Activated CD4-positive, alpha-beta memory T cell treated with anti-CD3 and anti-CD28 coated beads for 36 hours (primary cell): ENCODE measurements around the gene KIF20B. TPM values are rescaled to one million over a fixed set of nuclear protein-coding genes. Genes with fewer than 3 reads are reported as not detected.
"Not testable (repeated sequence)": the region's sequence is repeated elsewhere in the genome, so short reads cannot be mapped to it uniquely, and the experiment has no call there.

Experiments
- CTCF ChIA-PET: fragments of 350-600 bp; sonication (Branson Sonifier 250); formaldehyde crosslinking; loops from one replicate; lab custom pipeline; 2021; ENCODE audit warnings: antibody characterized with exemption, inconsistent platforms; lab: Charles Lee
- POLR2A ChIA-PET: fragments of 350-600 bp; sonication (Branson Sonifier 250); formaldehyde crosslinking; loops from one replicate; lab custom pipeline; 2021; ENCODE audit warnings: antibody characterized with exemption; lab: Charles Lee
- DNase-seq: peaks from one replicate; pipeline ENCODE4 v3.0.0-alpha.2; 2020
- H3K27ac Mint-ChIP-seq: one replicate; pipeline ENCODE4 v1.8.0; 2021; ENCODE audit warnings: mixed read lengths
- H3K27me3 Mint-ChIP-seq: one replicate; pipeline ENCODE4 v1.8.0; 2021; ENCODE audit warnings: mixed read lengths
- H3K36me3 Mint-ChIP-seq: one replicate; pipeline ENCODE4 v1.8.0; 2021; ENCODE audit warnings: mixed read lengths
- H3K4me1 Mint-ChIP-seq: one replicate; pipeline ENCODE4 v1.8.0; 2021; ENCODE audit warnings: low read depth, mixed read lengths
- H3K4me3 Mint-ChIP-seq: one replicate; pipeline ENCODE4 v1.8.0; 2021; ENCODE audit warnings: mild to moderate bottlenecking, mixed read lengths
- H3K9me3 Mint-ChIP-seq: one replicate; pipeline ENCODE4 v1.8.0; 2021; ENCODE audit warnings: mixed read lengths
- intact Hi-C: fragments of 100-400 bp; cut with micrococcal nuclease; formaldehyde crosslinking; loops from one replicate; pipeline ENCODE4 v1.15.1; 2023
- total RNA-seq, 2 experiments: library from RNA; stranded (reverse); gene quantifications; one replicate each; pipeline ENCODE4 v1.2.3, GENCODE V29; 2021

Gene KIF20B
- total RNA-seq, 2 experiments from 2014 or later: 65.3 to 65.6 TPM

GRCh38 chr10:89745903-89746302 lies 44.5 kb downstream of the KIF20B start:
- POLR2A ChIA-PET: no interaction called here
- CTCF ChIA-PET: no interaction called here
- Mint-ChIP-seq H3K27ac (no peak overlapping the region), H3K36me3 (peaks cover 31% of the 10 kb centered on the region), H3K27me3 (no peaks in the 10 kb centered on the region), H3K9me3 (no peaks in the 10 kb centered on the region), H3K4me1 (no peaks in the 10 kb centered on the region), H3K4me3 (no peak overlapping the region)
- no peak for DNase-seq
- intact Hi-C loops: no loop called here

GRCh38 chr10:89750441-89750840 lies 49.1 kb downstream of the KIF20B start:
- Mint-ChIP-seq H3K9me3 (no peaks in the 10 kb centered on the region), H3K4me1 (no peaks in the 10 kb centered on the region), H3K4me3 (no peak overlapping the region), H3K27ac (no peak overlapping the region), H3K27me3 (no peaks in the 10 kb centered on the region), H3K36me3 (peaks cover 26% of the 10 kb centered on the region)
- CTCF ChIA-PET: no interaction called here
- no peak for DNase-seq
- POLR2A ChIA-PET: no interaction called here
- intact Hi-C loops: no loop called here

GRCh38 chr10:89755374-89755773 lies 54.0 kb downstream of the KIF20B start:
- DNase-seq: no peak
- Mint-ChIP-seq H3K4me3 (no peak overlapping the region), H3K4me1 (no peaks in the 10 kb centered on the region), H3K9me3 (no peaks in the 10 kb centered on the region), H3K27me3 (no peaks in the 10 kb centered on the region), H3K36me3 (peaks cover 32% of the 10 kb centered on the region), H3K27ac (no peak overlapping the region)
- POLR2A ChIA-PET: no interaction called here
- CTCF ChIA-PET: no interaction called here
- intact Hi-C loops: no loop called here

GRCh38 chr10:89759531-89759930 lies 58.1 kb downstream of the KIF20B start:
- peaks cover 52% of the 10 kb centered on the region for H3K36me3 Mint-ChIP-seq
- no peaks in the 10 kb centered on the region for H3K4me1 Mint-ChIP-seq

GRCh38 chr10:89763671-89764070 lies 62.3 kb downstream of the KIF20B start:
- H3K4me3 Mint-ChIP-seq, H3K4me1 Mint-ChIP-seq, POLR2A ChIA-PET, DNase-seq, intact Hi-C loops, H3K27me3 Mint-ChIP-seq, H3K9me3 Mint-ChIP-seq, H3K27ac Mint-ChIP-seq, CTCF ChIA-PET: not testable (repeated sequence)
- peaks cover 60% of the 10 kb centered on the region for H3K36me3 Mint-ChIP-seq

More at GRCh38 chr10:89759531-89759930, 58.1 kb downstream of the KIF20B start:
- Mint-ChIP-seq H3K4me3 (no peak overlapping the region), H3K27ac (no peak overlapping the region), H3K27me3 (no peaks in the 10 kb centered on the region), H3K9me3 (no peaks in the 10 kb centered on the region)
- DNase-seq: no peak
- intact Hi-C loops: no loop called here
- POLR2A ChIA-PET: no interaction called here
- CTCF ChIA-PET: no interaction called here

- H3K36me3 Mint-ChIP-seq: peaks cover 52% of the 10 kb centered on the region
- ChIA-PET CTCF (no interaction called here), POLR2A (no interaction called here)
- H3K9me3 Mint-ChIP-seq: no peaks in the 10 kb centered on the region
- DNase-seq: no peak
- intact Hi-C loops: no loop called here
- peaks cover 6% of the 10 kb centered on the region for H3K4me1 Mint-ChIP-seq
- no peaks in the 10 kb centered on the region for H3K27me3 Mint-ChIP-seq
- no peak overlapping the region for H3K4me3 Mint-ChIP-seq
- no peak overlapping the region for H3K27ac Mint-ChIP-seq
Measured at GRCh38 chr10:89771684-89772083, 70.3 kb downstream of the KIF20B start.

GRCh38 chr10:89773081-89773480 lies 71.7 kb downstream of the KIF20B start:
- no peak for DNase-seq
- H3K4me1 Mint-ChIP-seq: peaks cover 6% of the 10 kb centered on the region
- intact Hi-C loops: no loop called here
- POLR2A ChIA-PET: interaction anchor here (0.7 kb wide), 1 partner anchor 57 kb away, joined by 3 read pairs; no protein-coding TSS in a partner anchor
- H3K36me3 Mint-ChIP-seq: peaks cover 53% of the 10 kb centered on the region
- CTCF ChIA-PET: interaction anchor here (1.0 kb wide), 1 partner anchor 20 kb away, joined by 3 read pairs; no protein-coding TSS in a partner anchor
- H3K4me3 Mint-ChIP-seq: no peak overlapping the region
- H3K9me3 Mint-ChIP-seq: no peaks in the 10 kb centered on the region
- H3K27ac Mint-ChIP-seq: no peak overlapping the region
- no peaks in the 10 kb centered on the region for H3K27me3 Mint-ChIP-seq

GRCh38 chr10:89776665-89777064 lies 75.3 kb downstream of the KIF20B start:
- Mint-ChIP-seq H3K4me1 (peaks cover 2% of the 10 kb centered on the region), H3K27me3 (no peaks in the 10 kb centered on the region), H3K27ac (no peak overlapping the region), H3K36me3 (peaks cover 39% of the 10 kb centered on the region), H3K9me3 (no peaks in the 10 kb centered on the region), H3K4me3 (no peak overlapping the region)
- no peak for DNase-seq
- CTCF ChIA-PET: no interaction called here
- POLR2A ChIA-PET: no interaction called here
- intact Hi-C loops: no loop called here

GRCh38 chr10:89782470-89782869 lies 81.1 kb downstream of the KIF20B start:
- DNase-seq: no peak
- Mint-ChIP-seq H3K27me3 (no peaks in the 10 kb centered on the region), H3K4me3 (no peak overlapping the region), H3K27ac (no peak overlapping the region), H3K9me3 (no peaks in the 10 kb centered on the region), H3K4me1 (no peaks in the 10 kb centered on the region), H3K36me3 (peaks cover 7% of the 10 kb centered on the region)
- POLR2A ChIA-PET: no interaction called here
- CTCF ChIA-PET: no interaction called here
- intact Hi-C loops: no loop called here

- intact Hi-C loops: no loop called here
- no peaks in the 10 kb centered on the region for H3K27me3 Mint-ChIP-seq
- no peak for DNase-seq
- no peak overlapping the region for H3K27ac Mint-ChIP-seq
- POLR2A ChIA-PET: no interaction called here
- H3K9me3 Mint-ChIP-seq: no peaks in the 10 kb centered on the region
- peaks cover 4% of the 10 kb centered on the region for H3K36me3 Mint-ChIP-seq
- CTCF ChIA-PET: no interaction called here
- no peaks in the 10 kb centered on the region for H3K4me1 Mint-ChIP-seq
- no peak overlapping the region for H3K4me3 Mint-ChIP-seq
Measured at GRCh38 chr10:89783406-89783805, 82.0 kb downstream of the KIF20B start.

GRCh38 chr10:89785095-89785494 lies 83.7 kb downstream of the KIF20B start:
- ChIA-PET POLR2A (no interaction called here), CTCF (no interaction called here)
- no peaks in the 10 kb centered on the region for H3K4me1 Mint-ChIP-seq
- no peaks in the 10 kb centered on the region for H3K9me3 Mint-ChIP-seq
- H3K27me3 Mint-ChIP-seq: peaks cover 5% of the 10 kb centered on the region
- no peaks in the 10 kb centered on the region for H3K36me3 Mint-ChIP-seq
- intact Hi-C loops: no loop called here
- no peak for DNase-seq
- H3K27ac Mint-ChIP-seq: no peak overlapping the region
- no peak overlapping the region for H3K4me3 Mint-ChIP-seq

GRCh38 chr10:89789188-89789877 lies 87.9 kb downstream of the KIF20B start:
- Mint-ChIP-seq H3K36me3 (no peaks in the 10 kb centered on the region), H3K4me1 (no peaks in the 10 kb centered on the region), H3K27me3 (peaks cover 5% of the 10 kb centered on the region), H3K27ac (no peak overlapping the region), H3K4me3 (no peak overlapping the region), H3K9me3 (no peaks in the 10 kb centered on the region)
- intact Hi-C loops: no loop called here
- DNase-seq: no peak
- ChIA-PET CTCF (no interaction called here), POLR2A (no interaction called here)

GRCh38 chr10:89792187-89792586 lies 90.8 kb downstream of the KIF20B start:
- CTCF ChIA-PET: no interaction called here
- no peak overlapping the region for H3K4me3 Mint-ChIP-seq
- H3K27ac Mint-ChIP-seq: no peak overlapping the region
- no peaks in the 10 kb centered on the region for H3K4me1 Mint-ChIP-seq
- POLR2A ChIA-PET: no interaction called here
- no peak for DNase-seq
- no peaks in the 10 kb centered on the region for H3K9me3 Mint-ChIP-seq
- intact Hi-C loops: loop anchor here (2.0 to 5.0 kb wide), 3 partner anchors 160 to 997 kb away; no protein-coding TSS in a partner anchor
- H3K27me3 Mint-ChIP-seq: peaks cover 5% of the 10 kb centered on the region
- H3K36me3 Mint-ChIP-seq: no peaks in the 10 kb centered on the region
